Panc1 (cell line): ENCODE results near the gene PRPF40A. TPM values are rescaled to one million over a fixed set of nuclear protein-coding genes. Genes with fewer than 3 reads are reported as not detected.

Source experiments
- ATAC-seq: fragments of 200-7000 bp; cut with Tn5 transposase; 2 replicates; pipeline ENCODE4 v1.9.1; 2020; ENCODE audit warnings: mild to moderate bottlenecking, moderate library complexity
- BruUV-seq: library from RNA; stranded (reverse); fragments of 400-500 nt; replicated peaks from 2 replicates; lab custom pipeline; 2021; lab: Mats Ljungman, UMichigan
- CTCF ChIA-PET: fragments of 300-600 bp; sonication (Branson Sonifier 250); formaldehyde crosslinking; loops from one replicate; lab custom pipeline; 2022; ENCODE audit warnings: antibody characterized with exemption; lab: Charles Lee
- POLR2A ChIA-PET: fragments of 300-600 bp; sonication (Branson Sonifier 250); formaldehyde crosslinking; loops from one replicate; lab custom pipeline; 2022; ENCODE audit warnings: antibody characterized with exemption; lab: Charles Lee
- DNase-seq: peaks from one replicate; pipeline ENCODE4 v3.0.0-alpha.2; 2010; ENCODE audit warnings: low read depth, low spot score
- H3K27ac ChIP-seq: 2 replicates; pipeline ENCODE4 v1.5.1; 2011; ENCODE audit warnings: mild to moderate bottlenecking, low read length, inconsistent platforms
- H3K27me3 ChIP-seq: fragments of 200-500 bp; sonication (Bioruptor generic); 2 replicates; pipeline ENCODE4 v1.6.0; 2014; ENCODE audit warnings: low read length, inconsistent platforms; ENCODE audit not compliant: control insufficient read depth, insufficient read depth
- H3K36me3 ChIP-seq: fragments of 200-500 bp; sonication (Bioruptor generic); 2 replicates; pipeline ENCODE4 v1.5.1; 2014; ENCODE audit warnings: inconsistent platforms, mild to moderate bottlenecking, low read length, moderate library complexity; ENCODE audit not compliant: control insufficient read depth, insufficient read depth
- H3K4me1 ChIP-seq: 2 replicates; pipeline ENCODE4 v1.5.1; 2011; ENCODE audit warnings: inconsistent platforms, mild to moderate bottlenecking, low read length, moderate library complexity; ENCODE audit not compliant: control insufficient read depth, insufficient read depth
- H3K4me3 ChIP-seq, 2 experiments: 2 replicates each; pipeline ENCODE4 v1.5.1; 2011 to 2012; ENCODE audit warnings: low read depth in 2 of 2, low read length in 2 of 2, mild to moderate bottlenecking in 2 of 2, inconsistent platforms in 1 of 2, moderate library complexity in 1 of 2
- H3K9me3 ChIP-seq: fragments of 200-500 bp; sonication (Bioruptor generic); 2 replicates; pipeline ENCODE4 v1.5.1; 2014; ENCODE audit warnings: low read depth, mild to moderate bottlenecking, inconsistent platforms, low read length, moderate library complexity; ENCODE audit not compliant: control insufficient read depth, insufficient read depth
- POLR2AphosphoS5 ChIP-seq: IDR thresholded peaks from 2 replicates; pipeline ENCODE4 v1.6.1; 2012; ENCODE audit warnings: mild to moderate bottlenecking, low read depth, low read length, moderate library complexity
- SIN3A ChIP-seq: IDR thresholded peaks from 2 replicates; pipeline ENCODE4 v1.6.1; 2012; ENCODE audit warnings: low read depth, mild to moderate bottlenecking, low read length, moderate library complexity, borderline replicate concordance; ENCODE audit not compliant: insufficient read depth
- TCF7L2 ChIP-seq: IDR thresholded peaks from 2 replicates; pipeline ENCODE4 v1.6.1; 2011; ENCODE audit warnings: mild to moderate bottlenecking, low read depth, low read length, inconsistent platforms
- in situ Hi-C: cut with HindIII; loops from 2 replicates; pipeline ENCODE4 v1.10.0; 2016; ENCODE audit warnings: low sequenced_read_pairs, low pct_unique_long_range_greater_than_20kb
- intact Hi-C: fragments of 100-400 bp; cut with micrococcal nuclease; formaldehyde crosslinking; loops from one replicate; pipeline ENCODE4 v1.10.0; 2022; ENCODE audit not compliant: unreplicated experiment
- total RNA-seq: library from RNA; stranded (reverse); gene quantifications from one replicate; pipeline ENCODE4 v1.2.1, GENCODE V29; 2021; ENCODE audit not compliant: unreplicated experiment
- TF ChIP-seq, protein P1 (sequence below): fragments of 450-650 bp; IDR thresholded peaks from 2 replicates; pipeline ENCODE4 v1.5.1; 2017; ENCODE audit warnings: mild to moderate bottlenecking
- TF ChIP-seq, protein P2 (sequence below), 2 experiments: IDR thresholded peaks; 2 replicates each; pipeline ENCODE4 v1.6.1; 2011 to 2012; ENCODE audit warnings: low read depth in 2 of 2, control low read depth in 1 of 2, low read length in 1 of 2, mild to moderate bottlenecking in 1 of 2, moderate library complexity in 1 of 2; ENCODE audit not compliant: insufficient read depth in 1 of 2

PRPF40A gene
- total RNA-seq, 1 experiment from 2014 or later, result 142 TPM

- H3K4me3 ChIP-seq, result no peak overlapping the region
- TSS peak; percentile 42 for BruUV-seq
- DNase-seq (no peak), ATAC-seq (no peak)
- no peak overlapping the region for H3K27ac ChIP-seq
- ChIA-PET CTCF (no interaction called here), POLR2A (no interaction called here)
- H3K36me3 ChIP-seq, result peaks cover 16% of the 10 kb centered on the region
- peaks cover 17% of the 10 kb centered on the region; the same call in 1 of the 2 replicates for H3K4me1 ChIP-seq
- TF ChIP-seq, protein P1, sequence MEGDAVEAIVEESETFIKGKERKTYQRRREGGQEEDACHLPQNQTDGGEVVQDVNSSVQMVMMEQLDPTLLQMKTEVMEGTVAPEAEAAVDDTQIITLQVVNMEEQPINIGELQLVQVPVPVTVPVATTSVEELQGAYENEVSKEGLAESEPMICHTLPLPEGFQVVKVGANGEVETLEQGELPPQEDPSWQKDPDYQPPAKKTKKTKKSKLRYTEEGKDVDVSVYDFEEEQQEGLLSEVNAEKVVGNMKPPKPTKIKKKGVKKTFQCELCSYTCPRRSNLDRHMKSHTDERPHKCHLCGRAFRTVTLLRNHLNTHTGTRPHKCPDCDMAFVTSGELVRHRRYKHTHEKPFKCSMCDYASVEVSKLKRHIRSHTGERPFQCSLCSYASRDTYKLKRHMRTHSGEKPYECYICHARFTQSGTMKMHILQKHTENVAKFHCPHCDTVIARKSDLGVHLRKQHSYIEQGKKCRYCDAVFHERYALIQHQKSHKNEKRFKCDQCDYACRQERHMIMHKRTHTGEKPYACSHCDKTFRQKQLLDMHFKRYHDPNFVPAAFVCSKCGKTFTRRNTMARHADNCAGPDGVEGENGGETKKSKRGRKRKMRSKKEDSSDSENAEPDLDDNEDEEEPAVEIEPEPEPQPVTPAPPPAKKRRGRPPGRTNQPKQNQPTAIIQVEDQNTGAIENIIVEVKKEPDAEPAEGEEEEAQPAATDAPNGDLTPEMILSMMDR, result no peak
- TF ChIP-seq TCF7L2, result no peak
- TF ChIP-seq, protein P2, sequence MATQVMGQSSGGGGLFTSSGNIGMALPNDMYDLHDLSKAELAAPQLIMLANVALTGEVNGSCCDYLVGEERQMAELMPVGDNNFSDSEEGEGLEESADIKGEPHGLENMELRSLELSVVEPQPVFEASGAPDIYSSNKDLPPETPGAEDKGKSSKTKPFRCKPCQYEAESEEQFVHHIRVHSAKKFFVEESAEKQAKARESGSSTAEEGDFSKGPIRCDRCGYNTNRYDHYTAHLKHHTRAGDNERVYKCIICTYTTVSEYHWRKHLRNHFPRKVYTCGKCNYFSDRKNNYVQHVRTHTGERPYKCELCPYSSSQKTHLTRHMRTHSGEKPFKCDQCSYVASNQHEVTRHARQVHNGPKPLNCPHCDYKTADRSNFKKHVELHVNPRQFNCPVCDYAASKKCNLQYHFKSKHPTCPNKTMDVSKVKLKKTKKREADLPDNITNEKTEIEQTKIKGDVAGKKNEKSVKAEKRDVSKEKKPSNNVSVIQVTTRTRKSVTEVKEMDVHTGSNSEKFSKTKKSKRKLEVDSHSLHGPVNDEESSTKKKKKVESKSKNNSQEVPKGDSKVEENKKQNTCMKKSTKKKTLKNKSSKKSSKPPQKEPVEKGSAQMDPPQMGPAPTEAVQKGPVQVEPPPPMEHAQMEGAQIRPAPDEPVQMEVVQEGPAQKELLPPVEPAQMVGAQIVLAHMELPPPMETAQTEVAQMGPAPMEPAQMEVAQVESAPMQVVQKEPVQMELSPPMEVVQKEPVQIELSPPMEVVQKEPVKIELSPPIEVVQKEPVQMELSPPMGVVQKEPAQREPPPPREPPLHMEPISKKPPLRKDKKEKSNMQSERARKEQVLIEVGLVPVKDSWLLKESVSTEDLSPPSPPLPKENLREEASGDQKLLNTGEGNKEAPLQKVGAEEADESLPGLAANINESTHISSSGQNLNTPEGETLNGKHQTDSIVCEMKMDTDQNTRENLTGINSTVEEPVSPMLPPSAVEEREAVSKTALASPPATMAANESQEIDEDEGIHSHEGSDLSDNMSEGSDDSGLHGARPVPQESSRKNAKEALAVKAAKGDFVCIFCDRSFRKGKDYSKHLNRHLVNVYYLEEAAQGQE (IDR thresholded peaks at IDR 0.05; ENCODE audit: insufficient read depth in 1 of 2, low read depth in 2 of 2, low read length in 1 of 2), result no peak
- TF ChIP-seq POLR2AphosphoS5, result no peak
- no peak for TF ChIP-seq SIN3A
- intact Hi-C loops (no loop called here), in situ Hi-C loops (no loop called here)
- no peaks in the 10 kb centered on the region for H3K27me3 ChIP-seq
- no peaks in the 10 kb centered on the region for H3K9me3 ChIP-seq
Measured at GRCh38 chr2:152693033-152693432, 24.2 kb downstream of the PRPF40A start.

DNA sequence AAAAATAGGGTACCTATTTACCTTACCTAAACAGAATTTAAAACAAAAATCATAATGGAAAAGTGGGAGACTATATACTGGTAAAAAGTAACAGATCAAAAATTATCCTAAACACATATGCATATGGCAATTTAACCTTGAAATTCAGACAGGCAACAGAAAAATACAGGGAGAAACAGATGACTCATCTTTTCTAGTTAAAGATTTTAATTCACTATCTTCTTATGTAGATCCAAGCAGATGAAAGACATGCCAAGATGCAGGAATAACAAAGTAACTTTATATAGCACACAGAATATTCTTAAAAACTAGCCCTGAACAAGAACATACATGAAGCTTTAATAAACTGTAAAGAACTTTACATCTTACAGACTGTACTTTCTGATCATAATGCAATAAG, 30.9 kb downstream of the PRPF40A start:
- in situ Hi-C loops, result no loop called here
- BruUV-seq, result no TSS peak
- Histone ChIP-seq H3K4me1 (no peaks in the 10 kb centered on the region), H3K36me3 (peaks cover 4% of the 10 kb centered on the region), H3K4me3 (no peak overlapping the region), H3K27me3 (no peaks in the 10 kb centered on the region), H3K9me3 (no peaks in the 10 kb centered on the region), H3K27ac (no peak overlapping the region)
- ChIA-PET POLR2A (no interaction called here), CTCF (no interaction called here)
- intact Hi-C loops, result no loop called here
- TF ChIP-seq, protein P2 (IDR thresholded peaks at IDR 0.05; ENCODE audit: insufficient read depth in 1 of 2, low read depth in 2 of 2, low read length in 1 of 2), result no peak
- ATAC-seq (no peak), DNase-seq (no peak)
